ENCODE measurements around the gene GPR135. TPM values are rescaled to one million over a fixed set of nuclear protein-coding genes. Genes with fewer than 3 reads are reported as not detected.

Gene GPR135
- total RNA-seq, 2 experiments from 2014 or later = 1.5 to 1.7 TPM

DNA sequence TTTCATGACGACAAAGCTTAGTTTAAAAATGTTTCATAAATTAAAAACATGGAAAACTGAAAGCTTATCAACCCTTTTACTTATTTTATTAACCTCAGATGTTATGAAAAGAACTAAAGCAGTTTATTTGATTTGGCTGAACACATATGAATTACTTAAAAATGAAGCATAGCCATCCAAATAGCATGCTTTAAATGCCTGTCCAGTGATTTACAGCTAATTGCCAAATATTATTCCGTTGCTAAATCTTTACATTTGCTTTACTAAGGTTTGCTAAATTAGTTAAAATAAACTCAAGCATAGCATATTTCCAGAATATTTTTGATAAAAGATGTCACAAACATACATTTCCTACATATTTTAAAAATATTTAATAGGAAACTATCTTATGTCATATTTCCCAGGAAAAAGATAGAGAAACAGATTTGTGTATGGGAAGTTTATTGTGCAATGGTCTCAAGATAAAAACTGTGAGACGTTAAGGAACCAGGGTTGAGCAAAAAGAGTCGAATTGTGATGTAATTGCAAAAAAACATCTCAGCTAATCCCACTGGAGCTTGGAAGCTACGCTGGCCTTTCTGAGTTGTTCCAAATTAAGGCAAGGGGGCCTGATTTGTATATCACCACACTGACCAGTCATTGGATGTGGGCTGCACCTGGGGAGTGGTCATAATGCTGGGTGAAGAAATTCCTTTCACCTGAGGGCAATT is 25.8 kb downstream of the GPR135 start:
- Mint-ChIP-seq H3K4me3 (no peak overlapping the region), H3K36me3 (ENCODE audit: low read depth) (no peaks in the 10 kb centered on the region), H3K4me1 (ENCODE audit: low read depth) (no peaks in the 10 kb centered on the region), H3K27me3 (no peaks in the 10 kb centered on the region), H3K27ac (no peak overlapping the region), H3K9me3 (no peaks in the 10 kb centered on the region)
- DNase-seq = no peak
- POLR2A ChIA-PET = no interaction called here
- no peak for ATAC-seq
- intact Hi-C loops (cut with micrococcal nuclease) = no loop called here
- TF ChIP-seq, protein P1, sequence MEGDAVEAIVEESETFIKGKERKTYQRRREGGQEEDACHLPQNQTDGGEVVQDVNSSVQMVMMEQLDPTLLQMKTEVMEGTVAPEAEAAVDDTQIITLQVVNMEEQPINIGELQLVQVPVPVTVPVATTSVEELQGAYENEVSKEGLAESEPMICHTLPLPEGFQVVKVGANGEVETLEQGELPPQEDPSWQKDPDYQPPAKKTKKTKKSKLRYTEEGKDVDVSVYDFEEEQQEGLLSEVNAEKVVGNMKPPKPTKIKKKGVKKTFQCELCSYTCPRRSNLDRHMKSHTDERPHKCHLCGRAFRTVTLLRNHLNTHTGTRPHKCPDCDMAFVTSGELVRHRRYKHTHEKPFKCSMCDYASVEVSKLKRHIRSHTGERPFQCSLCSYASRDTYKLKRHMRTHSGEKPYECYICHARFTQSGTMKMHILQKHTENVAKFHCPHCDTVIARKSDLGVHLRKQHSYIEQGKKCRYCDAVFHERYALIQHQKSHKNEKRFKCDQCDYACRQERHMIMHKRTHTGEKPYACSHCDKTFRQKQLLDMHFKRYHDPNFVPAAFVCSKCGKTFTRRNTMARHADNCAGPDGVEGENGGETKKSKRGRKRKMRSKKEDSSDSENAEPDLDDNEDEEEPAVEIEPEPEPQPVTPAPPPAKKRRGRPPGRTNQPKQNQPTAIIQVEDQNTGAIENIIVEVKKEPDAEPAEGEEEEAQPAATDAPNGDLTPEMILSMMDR (IDR thresholded peaks at IDR 0.05) = no peak
- CTCF ChIA-PET = no interaction called here

DNA sequence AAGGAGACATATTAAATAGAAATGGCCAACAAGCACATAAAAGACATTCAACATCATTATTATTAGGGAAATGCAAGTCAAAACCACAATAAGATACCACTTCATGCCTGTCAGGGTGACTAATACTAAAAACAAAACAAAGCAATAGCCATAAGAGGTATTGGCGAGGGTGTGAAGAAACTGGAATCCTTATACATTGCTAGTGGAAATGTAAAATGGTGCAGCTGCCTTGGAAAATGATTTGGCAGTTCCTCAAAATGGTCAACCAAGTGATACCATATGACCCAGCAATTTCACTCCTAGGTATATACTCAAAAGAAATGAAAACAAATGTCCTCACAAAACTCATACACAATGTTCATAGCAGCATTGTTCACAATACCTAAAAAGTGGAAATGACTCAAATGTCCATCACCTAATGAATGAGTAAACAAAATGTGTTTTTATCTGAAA is 27.0 kb downstream of the GPR135 start:
- no peaks in the 10 kb centered on the region for H3K36me3 Mint-ChIP-seq (ENCODE audit: low read depth)
- TF ChIP-seq, protein P1 (IDR thresholded peaks at IDR 0.05) = no peak
- DNase-seq = no peak
- no peak overlapping the region for H3K4me3 Mint-ChIP-seq
- no peak for ATAC-seq
- H3K27me3 Mint-ChIP-seq = no peaks in the 10 kb centered on the region
- H3K4me1 Mint-ChIP-seq (ENCODE audit: low read depth) = no peaks in the 10 kb centered on the region
- intact Hi-C loops (cut with micrococcal nuclease) = no loop called here
- ChIA-PET CTCF (no interaction called here), POLR2A (no interaction called here)
- no peak overlapping the region for H3K27ac Mint-ChIP-seq
- H3K9me3 Mint-ChIP-seq = no peaks in the 10 kb centered on the region

DNA sequence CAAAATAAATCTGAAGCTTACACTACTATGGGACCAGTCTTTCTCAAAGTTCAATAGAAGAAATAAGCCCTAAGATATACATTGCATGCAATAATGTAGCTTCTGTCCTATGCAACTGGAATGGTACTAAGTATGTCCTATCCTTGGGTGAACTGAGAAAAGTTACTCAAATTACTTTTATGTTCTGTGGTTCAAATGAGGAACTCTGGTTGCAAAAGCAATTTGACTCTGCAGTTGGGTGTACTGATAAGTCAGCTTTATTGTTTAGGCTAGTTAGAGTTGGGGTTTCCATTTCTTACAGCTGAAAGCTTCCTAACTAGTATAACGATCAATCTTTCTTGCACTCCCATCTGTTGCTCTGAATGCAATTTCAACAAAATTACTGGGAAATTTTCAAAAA is 29.2 kb downstream of the GPR135 start:
- ChIA-PET POLR2A (interaction anchor here (0.6 to 0.9 kb wide), 3 partner anchors 19 to 328 kb away, joined by 3 read pairs; no protein-coding TSS in a partner anchor), CTCF (interaction anchor here (0.6 to 2.0 kb wide), 3 partner anchors 8 to 309 kb away, joined by 3 to 9 read pairs (median 4); no protein-coding TSS in a partner anchor)
- no peaks in the 10 kb centered on the region for H3K9me3 Mint-ChIP-seq
- DNase-seq (no peak), ATAC-seq (no peak)
- TF ChIP-seq, protein P1 (IDR thresholded peaks at IDR 0.05) = no peak
- no peak overlapping the region for H3K4me3 Mint-ChIP-seq
- H3K27me3 Mint-ChIP-seq = no peaks in the 10 kb centered on the region
- H3K36me3 Mint-ChIP-seq (ENCODE audit: low read depth) = no peaks in the 10 kb centered on the region
- intact Hi-C loops (cut with micrococcal nuclease) = no loop called here
- no peak overlapping the region for H3K27ac Mint-ChIP-seq
- H3K4me1 Mint-ChIP-seq (ENCODE audit: low read depth) = no peaks in the 10 kb centered on the region

DNA sequence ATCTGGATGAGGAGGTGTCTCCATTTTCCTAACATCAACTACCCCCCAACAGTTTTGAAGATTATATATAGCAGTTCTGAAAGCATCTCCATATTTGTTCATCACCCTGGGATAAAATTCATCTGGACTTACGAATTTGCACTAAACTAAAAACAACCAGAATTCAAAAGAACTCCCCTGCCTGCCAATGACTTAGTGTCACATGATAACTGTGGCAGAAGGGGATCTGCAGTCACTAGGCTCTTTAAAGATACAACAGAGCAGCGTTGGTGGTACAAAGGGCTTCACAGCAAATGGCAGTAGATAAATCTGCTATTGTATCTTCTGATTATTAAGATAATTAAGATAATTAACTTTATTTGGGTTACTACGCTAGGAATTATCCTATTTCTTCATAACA is 30.1 kb downstream of the GPR135 start:
- TF ChIP-seq, protein P1 (IDR thresholded peaks at IDR 0.05) = no peak
- H3K9me3 Mint-ChIP-seq = no peaks in the 10 kb centered on the region
- H3K36me3 Mint-ChIP-seq (ENCODE audit: low read depth) = no peaks in the 10 kb centered on the region
- intact Hi-C loops (cut with micrococcal nuclease) = no loop called here
- no peaks in the 10 kb centered on the region for H3K4me1 Mint-ChIP-seq (ENCODE audit: low read depth)
- ChIA-PET POLR2A (interaction anchor here (0.6 kb wide), 1 partner anchor 66 kb away, joined by 3 read pairs; no protein-coding TSS in a partner anchor), CTCF (interaction anchor here (0.6 to 2.0 kb wide), 2 partner anchors 9 to 39 kb away, joined by 3 to 9 read pairs; no protein-coding TSS in a partner anchor)
- DNase-seq = no peak
- no peak overlapping the region for H3K4me3 Mint-ChIP-seq
- H3K27ac Mint-ChIP-seq = no peak overlapping the region
- H3K27me3 Mint-ChIP-seq = no peaks in the 10 kb centered on the region
- no peak for ATAC-seq

DNA sequence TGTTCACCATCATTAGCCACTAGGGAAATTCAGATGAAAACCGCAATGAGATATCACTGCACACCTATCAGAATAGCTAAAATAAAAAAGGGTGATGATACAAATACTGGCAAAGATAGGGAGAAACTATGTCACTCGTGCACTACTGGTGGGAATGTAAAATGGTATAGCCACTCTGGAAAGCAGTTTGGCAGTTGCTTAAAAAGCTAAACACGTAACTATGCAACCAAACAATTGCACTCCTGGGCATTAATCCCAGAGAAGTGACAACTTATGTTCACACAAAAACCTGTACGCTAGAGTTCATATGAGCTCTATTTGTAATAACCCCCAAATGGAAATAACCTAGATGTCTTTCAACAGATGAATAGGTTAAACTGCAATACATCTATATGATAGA is 35.4 kb downstream of the GPR135 start:
- H3K4me1 Mint-ChIP-seq (ENCODE audit: low read depth) = peaks cover 6% of the 10 kb centered on the region
- POLR2A ChIA-PET = no interaction called here

More for the DNA sequence above, 35.4 kb downstream of the GPR135 start:
- ATAC-seq (no peak), DNase-seq (no peak)
- CTCF ChIA-PET = interaction anchor here (2.1 kb wide), 1 partner anchor 14 kb away, joined by 7 read pairs; no protein-coding TSS in a partner anchor
- Mint-ChIP-seq H3K27ac (no peak overlapping the region), H3K9me3 (no peaks in the 10 kb centered on the region), H3K36me3 (ENCODE audit: low read depth) (no peaks in the 10 kb centered on the region), H3K4me3 (no peak overlapping the region), H3K27me3 (peaks cover 1% of the 10 kb centered on the region)
- intact Hi-C loops (cut with micrococcal nuclease) = no loop called here
- TF ChIP-seq, protein P1 (IDR thresholded peaks at IDR 0.05) = no peak

All from activated CD8-positive, alpha-beta T cell treated with anti-CD3 and anti-CD28 coated beads for 36 hours (primary cell).